GM19328 (cell line): ENCODE data around the gene MAP3K20.
"Not testable (repeated sequence)": the region's sequence is repeated elsewhere in the genome, so short reads cannot be mapped to it uniquely, and the experiment has no call there.

Experiments
- ATAC-seq: cut with Tn5 transposase; IDR thresholded peaks from one replicate; pipeline ENCODE4 v1.9.1; 2021; ENCODE audit warnings: mild to moderate bottlenecking, moderate library complexity; ENCODE audit not compliant: unreplicated experiment

The MAP3K20 gene

DNA sequence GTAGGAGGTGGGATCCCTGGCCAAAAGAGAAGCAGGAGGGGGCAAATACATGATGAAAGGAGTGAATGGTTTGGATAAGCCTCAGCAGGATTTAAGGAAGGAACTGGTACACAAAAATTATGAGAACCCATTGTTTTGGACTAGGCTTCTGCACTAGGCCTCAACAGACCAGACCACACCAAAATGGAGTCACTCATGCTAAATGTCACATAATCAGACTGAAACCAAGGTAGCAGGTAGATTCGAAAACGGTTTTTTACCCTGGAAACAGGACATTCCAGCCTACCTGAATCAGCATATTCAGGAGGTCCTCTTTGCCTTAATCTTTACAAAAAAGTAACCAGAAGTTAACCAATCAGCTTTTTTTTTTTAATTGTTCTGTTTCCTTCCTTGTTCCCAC is 229.7 kb downstream of the MAP3K20 start:
- no peak for ATAC-seq

DNA sequence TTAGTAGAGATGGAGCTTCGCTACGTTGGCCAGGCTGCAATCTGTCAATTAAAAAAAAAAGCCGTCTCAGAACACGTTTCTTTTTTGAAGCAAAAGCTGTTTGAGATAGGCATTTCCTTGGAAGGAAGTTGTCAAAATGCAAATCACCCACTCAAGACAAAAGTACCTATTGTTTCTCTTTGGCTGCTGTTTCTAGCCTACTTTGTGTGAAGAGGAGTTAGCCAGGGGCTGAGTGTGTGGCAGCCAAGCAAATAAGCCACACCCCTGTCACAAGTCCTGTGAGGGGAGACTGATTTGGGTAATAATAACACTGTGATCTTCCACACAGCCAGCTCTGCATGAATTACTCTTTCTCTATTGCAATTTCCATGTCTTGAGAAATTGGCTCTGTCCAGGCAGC is 231.6 kb downstream of the MAP3K20 start:
- peak; percentile 93 for ATAC-seq

DNA sequence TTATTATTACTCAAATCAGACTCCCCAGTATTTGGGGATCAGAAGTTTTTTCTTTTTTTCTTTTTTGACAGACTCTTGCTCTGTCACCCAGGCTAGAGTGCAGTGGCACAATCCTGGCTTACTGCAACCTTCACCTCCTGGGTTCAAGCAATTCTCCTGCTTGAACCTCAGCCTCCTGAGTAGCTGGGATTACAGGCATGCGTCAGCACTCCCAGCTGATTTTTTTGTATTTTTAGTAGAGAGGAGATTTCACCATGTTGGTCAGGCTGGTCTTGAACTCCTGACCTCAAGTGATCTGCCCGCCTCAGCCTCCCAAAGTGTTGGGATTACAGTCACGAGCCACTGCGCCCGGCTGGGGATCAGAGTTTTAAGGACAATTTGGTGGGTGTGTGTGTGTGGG is 233.7 kb downstream of the MAP3K20 start:
- not testable (repeated sequence) for ATAC-seq

DNA sequence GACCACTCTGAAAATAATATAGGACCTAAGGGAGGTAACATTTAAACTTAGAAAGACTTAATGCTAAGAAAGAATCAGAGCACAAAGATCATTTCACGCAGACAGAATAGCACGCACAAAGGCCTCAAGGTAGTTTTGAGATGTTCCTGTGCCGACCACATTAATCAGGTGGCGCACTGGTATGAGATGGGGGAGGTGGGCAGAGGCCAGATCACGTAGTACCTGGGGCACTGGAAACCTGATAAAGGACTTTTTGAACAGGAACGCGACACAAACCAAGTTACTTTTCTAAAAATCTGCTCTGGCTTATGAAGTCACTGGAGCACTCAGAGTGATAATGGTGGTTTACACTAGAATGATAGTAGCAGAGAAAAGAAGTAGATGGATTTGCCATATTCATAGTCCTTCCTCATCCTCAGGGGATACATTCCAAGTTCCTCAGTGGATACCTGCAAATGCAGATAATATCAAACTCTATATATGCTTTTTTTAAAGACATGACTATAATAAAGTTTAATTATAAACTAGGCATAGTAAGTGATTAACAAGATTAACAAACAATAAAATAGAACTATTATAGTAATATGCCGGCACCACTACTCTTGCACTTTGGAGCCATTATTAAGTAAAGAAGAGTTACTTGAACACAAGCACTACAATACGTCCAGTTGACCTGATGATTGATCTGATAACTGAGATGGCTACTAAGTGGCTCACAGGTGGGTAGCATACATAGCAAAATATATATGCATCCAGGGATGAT is 236.4 kb downstream of the MAP3K20 start:
- no peak for ATAC-seq
